Activated T-helper 9 cell treated with anti-CD3 and anti-CD28 coated beads, Interleukin-2, amount 50 U/mL, for 16 hours (primary cell): ENCODE results near the gene CMPK2.
"Not testable (repeated sequence)": the region's sequence is repeated elsewhere in the genome, so short reads cannot be mapped to it uniquely, and the experiment has no call there.

Experiments used
- DNase-seq: peaks from one replicate; pipeline ENCODE4 v3.0.0-alpha.2; 2020; ENCODE audit warnings: low read depth

The CMPK2 gene

DNA sequence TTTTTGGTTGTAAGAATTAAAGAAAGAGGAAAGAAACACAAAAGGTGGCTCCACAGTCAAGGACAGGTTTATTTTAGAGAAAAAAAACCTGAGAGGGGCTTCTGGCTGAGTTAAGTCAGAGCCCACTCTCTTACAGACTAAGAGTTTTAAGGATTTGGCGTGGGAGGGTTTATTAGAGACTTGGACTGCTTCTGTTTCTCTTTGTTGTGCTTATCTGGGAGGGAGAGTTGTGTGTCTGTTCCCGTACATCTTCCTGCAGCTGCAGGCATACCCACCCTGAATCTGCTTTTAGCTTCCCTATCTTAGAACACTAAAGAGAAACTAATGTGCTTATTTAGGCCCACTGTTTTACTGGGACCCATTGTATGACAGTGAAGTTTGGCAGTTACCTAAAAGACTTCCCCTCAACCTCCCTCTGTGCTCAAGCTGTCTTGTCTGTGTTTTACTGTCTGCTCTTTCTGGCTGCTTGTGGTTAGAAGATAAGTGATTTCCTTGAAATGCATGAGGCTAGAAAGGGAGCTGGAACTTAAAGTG, 14.6 kb upstream of the CMPK2 start:
- DNase-seq: no peak

DNA sequence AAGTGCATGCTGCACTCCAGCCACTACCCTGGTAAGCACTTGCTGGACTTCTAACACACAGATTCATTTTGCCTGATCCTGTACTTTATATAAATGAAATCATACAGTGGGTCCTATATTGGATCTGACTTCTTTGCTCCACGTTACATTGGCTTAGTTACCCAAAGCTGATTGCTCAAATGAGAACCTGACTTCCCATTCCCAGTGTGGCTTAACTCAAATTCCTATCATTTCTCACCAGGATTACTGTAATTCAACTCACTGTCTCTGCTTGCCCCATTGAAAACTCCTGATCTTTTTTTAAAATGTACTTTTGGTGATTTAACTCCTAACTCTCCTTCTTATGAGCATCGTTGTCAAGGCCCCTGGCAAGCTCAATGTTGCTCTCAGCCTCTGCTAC, 13.3 kb upstream of the CMPK2 start:
- DNase-seq: no peak

DNA sequence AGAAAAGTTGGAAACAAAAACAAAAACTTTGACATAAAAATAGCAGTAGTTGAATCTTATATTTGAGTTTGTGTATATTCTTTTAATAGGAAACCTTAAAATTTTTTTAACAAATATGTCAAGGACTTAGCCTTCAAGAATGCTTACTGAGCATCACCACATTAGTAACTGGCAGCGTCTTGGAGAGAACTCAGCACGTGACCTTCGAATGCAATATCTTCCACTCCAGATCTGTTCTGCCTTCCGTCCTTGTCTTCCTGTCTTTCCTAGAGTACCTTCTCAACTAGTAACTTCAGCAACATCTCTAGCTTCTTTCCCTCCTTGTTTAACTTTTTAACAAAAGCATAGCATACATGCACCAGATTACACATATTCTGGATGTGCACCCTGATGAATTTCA, 12.8 kb upstream of the CMPK2 start:
- no peak for DNase-seq

DNA sequence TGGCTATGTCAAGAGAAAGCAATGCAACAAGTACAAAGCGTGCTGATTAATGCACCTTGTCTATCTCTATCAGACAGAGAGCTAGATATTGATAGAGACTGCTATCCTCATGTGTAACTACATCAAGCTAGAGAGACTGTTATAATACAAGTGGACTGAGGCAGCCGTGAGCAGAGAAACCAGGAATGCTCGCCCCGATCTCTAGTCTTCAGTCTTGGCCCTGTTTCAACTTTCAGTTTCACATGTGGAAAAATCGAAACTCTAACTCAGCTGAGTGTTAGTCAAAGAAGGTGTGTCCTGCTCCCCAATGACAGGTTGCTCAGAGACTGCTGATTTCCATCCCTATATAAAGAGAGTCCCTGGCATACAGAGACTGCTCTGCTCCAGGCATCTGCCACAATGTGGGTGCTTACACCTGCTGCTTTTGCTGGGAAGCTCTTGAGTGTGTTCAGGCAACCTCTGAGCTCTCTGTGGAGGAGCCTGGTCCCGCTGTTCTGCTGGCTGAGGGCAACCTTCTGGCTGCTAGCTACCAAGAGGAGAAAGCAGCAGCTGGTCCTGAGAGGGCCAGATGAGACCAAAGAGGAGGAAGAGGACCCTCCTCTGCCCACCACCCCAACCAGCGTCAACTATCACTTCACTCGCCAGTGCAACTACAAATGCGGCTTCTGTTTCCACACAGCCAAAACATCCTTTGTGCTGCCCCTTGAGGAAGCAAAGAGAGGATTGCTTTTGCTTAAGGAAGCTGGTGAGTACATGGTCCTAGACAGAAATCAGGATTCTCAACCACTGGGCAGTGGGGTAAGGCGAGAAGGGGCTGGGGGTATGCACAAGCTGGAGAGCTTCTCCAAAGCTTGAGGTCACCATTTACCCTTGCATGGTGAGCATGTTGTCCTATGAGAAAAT, 11.9 kb upstream of the CMPK2 start, which contains the start of gene RSAD2:
Gene RSAD2, plus strand, starts transcription at position 376 of the 903 bp plus-strand sequence. Its CDS starts 24 bp downstream, at position 400.
- DNase-seq: no peak

DNA sequence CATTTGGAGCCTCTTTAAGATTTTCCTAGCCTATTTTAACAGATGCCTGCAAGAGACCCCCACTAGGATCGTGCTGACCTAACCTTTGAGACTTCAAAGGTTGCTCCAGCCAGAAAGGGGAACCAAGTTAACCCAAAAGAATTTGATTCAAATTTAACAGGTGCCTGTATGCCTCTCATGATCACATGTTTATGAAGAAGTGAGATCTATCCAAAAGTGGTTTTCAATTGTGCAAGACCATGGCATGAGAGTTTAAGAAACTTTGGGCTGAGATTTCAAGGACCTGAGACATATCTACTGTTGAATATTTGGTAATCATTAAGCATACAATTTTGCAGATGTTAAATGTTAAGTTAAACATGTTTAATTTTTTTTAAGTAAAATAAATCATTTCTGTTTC, 10.6 kb upstream of the CMPK2 start:
- no peak for DNase-seq

DNA sequence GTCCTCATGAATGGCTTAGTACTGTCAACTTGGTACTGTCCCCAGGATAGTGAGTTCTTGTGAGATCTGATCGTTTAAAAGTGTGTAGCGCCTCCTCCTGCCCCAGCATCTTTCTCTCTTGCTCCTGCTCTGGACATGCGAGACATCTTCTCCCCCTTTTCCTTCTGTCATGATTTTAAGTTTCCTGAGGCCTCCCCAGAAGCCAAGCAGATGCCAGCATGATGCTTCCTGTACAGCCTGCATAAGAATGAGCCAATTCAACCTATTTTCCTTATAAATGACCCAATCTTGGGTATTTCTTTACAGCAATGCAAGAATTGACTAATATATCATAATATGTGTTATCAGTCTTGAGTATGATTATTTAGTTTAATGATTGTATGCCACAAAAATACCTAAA, 8.3 kb upstream of the CMPK2 start:
- no peak for DNase-seq

DNA sequence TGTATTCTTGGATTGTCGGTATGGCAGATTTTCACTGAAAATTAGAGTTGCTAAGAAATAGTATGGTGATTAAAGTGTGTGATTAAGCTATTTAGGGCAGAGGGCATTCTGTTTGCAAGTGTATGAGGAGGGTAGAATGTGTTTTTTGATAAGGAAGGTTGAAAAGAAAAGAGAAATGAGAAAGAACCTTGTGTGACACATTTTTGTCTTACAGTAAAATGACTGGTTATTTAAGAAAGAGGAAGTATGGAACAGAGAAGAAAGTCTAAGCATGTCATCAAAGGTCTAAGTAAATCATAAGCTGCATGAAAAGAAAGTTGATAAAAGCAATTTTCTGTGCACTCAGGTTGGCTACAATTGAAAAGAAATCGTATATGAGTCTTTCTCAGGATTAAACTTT, 6.7 kb upstream of the CMPK2 start:
- no peak for DNase-seq

DNA sequence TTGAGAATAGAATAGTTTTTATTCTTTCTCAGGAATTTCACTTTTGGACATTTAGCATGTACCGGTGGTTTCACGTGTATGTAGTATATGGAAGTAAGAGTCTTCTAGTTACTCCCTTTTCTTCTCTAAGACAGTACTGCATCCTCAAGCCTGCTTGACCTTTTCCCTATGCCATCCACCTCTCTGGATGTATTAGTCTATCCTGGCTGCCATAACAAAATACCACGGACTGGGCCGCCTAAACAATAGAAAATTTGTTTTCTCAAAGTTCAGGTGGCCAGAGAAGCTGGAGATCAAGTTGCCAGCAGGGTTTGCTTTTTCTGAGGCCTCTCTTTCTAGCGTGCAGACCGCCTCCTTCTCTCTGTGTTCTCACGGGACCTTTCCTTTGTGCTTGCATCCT, 1.3 kb upstream of the CMPK2 start:
- DNase-seq: no peak

DNA sequence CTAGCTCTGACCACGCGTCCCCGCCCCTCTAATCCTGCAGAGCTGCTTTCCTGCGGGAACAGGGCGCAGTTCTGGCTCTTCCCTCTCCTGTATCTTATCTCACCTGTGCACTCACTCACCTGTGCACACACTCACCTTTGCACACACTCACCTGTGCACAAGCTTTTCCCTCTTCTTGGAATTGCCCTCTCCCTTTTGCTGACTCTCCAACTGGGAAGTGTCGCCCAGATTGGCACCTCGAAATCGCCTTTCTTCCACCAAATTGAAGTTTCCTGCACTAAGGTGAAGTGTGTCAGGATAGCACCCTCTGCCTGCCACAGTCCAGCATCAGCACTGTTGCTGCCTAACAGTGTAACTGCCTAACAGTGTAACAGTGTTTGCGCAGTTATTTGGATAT, 566 bp upstream of the CMPK2 start:
- no peak for DNase-seq

DNA sequence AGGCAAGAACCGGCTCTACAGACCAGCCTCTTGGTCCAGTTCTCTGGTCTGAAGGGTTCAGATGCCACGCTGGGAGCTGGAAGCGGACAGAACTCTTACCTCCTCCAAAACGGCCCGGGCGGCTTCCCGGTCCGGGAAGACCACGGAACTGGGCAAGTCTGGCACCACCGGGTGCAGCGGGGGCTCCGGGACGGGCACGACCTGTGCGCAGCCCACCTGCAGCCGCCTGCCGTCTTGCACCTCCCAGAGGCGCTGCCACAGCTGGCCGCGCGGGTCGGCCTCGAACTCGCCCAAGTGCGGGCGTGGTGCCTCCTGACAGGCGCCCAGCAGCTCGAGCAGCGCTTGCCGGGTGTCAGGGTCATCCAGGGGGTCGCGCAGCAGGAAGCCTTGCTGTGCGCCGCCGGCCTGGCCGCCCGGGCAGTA, 773 bp downstream of the CMPK2 start:
- no peak for DNase-seq

DNA sequence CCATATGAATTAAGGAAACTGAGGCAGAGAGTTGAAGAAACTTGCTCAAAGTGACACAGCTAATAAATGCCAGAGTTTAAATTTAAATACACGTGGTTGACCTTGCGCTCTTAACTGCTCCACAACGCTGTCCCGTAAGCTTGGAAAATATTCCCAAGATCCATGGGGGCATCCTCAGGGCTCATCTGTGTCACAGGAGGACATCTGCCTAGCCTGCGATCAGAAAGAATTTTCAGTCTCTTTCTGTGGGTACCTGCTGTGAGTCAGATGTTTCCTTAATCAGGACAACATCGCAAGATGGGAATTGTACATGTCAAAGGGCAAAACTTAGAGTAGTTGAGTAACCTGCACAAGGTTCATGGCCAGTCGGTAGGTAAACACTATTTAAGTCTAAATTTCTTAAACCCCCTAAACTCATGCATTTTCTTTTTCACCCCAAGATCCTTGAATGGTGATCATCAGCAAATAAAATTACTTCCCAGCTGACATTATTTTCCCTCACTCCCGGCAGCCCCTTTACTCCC, 1.4 kb downstream of the CMPK2 start:
- DNase-seq: no peak

DNA sequence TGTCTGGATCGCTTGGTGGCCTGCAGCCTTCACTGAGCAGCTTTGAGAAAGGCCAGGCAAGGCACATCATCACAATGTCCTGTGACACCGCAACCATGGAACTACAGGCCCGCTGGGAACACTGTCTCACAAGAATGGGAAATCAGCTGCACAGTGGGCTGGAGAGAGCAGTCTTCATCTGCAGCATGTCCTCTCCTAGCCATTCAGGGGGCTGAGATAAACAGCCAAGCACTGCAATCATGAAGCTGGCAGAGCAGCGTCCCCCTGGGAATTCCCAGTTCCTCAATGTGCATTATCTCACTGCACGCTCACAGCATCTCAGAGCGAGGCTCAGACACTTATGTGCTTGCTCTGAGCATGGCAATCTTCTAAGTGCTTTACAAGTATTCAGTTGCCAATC, 1.9 kb downstream of the CMPK2 start:
- DNase-seq: no peak

DNA sequence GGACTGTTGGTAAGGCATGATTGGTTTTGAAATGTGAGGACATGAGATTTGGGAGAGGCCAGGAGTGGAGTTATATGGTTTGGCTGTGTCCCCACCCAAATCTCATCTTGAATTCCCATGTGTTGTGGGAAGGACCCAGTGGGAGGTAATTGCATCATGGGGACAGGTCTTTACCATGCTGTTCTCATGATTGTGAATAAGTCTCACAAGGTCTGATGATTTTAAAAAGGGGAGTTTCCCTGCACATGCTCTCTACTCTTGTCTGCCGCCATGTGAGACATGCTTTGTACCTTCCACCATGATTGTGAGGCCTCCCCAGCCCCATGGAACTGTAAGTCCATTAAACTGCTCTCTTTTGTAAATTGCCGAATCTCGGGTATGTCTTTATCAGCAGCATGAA, 5.4 kb downstream of the CMPK2 start:
- DNase-seq: no peak

DNA sequence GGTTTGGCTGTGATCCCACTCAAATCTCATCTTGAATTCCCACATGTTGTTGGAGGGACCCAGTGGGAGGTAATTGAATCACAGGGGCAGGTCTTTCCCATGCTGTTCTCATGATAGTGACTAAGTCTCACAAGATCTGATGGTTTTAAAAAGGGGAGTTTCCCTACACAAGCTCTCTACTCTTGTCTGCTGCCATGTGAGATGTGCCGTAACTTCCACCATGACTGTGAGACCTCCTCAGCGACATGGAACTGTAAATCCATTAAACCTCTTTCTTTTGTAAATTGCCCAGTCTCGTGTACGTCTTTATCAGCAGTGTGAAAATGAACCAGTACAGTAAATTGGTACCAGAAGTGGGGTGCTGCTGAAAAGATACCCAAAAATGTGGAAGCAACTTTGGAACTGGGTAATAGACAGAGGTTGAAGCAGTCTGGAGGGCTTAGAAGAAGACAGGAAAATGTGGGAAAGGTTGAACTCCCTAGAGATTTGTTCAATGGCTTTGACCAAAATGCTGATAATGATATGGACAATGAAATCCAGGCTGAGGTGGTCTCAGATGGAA, 7.2 kb downstream of the CMPK2 start:
- not testable (repeated sequence) for DNase-seq

DNA sequence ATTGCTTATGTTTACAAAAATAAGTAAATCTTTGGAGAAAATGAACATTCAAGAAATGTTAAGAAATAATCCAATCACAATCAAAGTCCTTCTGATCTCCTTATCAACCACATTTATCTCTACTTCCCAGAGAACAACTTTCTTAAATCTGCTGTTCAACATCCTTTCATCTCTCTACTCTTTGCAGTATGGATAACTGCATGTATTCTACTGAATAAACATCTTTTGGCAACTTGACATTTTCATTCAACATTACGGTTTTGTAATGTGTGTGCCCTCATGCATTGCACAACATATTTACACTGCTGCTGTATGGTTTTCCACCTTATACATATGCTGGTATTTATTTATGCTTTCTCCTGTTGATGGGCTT, 9.2 kb downstream of the CMPK2 start:
- no peak for DNase-seq

DNA sequence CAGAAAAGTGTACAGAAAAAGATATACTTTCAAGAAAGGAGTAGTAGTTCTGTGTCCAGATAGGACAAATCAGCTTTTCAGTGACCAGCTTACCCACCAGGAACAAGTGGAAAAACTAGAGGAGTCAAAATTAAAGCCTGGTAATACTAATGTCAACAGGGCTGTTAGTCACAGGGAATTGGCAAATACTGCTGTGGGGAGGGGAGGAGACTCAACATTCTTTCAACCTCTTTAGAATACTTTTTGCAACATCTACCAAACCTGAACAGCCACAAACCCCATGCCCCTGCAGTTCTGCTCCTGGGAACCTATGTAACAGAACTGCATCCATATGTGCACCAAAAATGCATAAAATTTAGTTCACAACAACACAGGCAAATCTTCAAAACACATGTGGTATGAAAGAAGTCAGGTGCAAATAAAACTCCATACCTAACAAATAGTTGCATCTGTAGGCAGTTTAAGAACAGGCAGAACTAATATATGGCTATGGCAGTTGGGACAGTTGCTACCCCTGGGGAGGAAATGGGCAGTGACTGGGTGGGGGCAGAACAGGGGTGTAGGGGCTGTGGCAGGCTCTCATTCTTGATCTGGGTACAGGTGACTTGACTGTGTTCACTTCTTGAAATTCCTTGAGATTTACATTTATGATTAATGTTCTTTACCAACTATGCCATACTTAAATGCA, 9.7 kb downstream of the CMPK2 start:
- DNase-seq: no peak

DNA sequence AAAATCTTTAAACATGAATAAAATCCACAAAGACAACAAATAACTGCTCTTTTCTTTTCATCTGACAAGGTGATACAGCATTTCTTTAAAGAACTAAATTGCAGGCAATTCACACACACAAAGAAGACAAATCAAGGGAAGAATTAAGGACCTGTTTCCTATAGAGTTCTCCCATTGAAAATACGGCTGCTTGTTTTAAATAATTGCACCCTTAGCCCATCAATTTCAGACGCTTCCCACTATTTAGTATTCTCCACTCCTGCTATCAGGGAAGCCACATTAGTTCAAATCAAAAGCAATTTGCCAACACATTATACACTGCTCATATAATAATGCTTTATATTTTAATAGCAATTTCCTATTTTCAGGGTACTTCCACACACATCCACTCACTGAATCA, 11.3 kb downstream of the CMPK2 start:
- no peak for DNase-seq

DNA sequence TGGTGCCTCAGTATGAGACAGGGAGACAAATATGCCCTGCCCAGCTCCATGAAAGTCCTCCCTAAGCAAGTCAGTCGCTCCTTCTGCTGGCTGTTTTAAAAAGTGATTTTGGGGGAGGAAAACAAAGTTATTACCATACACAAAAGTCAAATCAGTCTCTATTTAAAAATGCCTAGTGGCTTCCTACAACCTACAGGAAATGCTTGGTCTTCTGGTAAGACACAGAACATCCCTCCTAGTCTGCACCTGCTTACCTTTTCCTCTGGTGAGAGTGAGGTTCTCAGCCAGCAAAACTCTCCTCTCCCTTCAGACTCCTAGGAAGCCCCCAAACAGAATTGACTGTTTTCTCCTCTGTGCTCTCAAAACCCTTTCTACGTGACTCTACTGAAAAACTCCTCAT, 13.5 kb downstream of the CMPK2 start:
- no peak for DNase-seq

DNA sequence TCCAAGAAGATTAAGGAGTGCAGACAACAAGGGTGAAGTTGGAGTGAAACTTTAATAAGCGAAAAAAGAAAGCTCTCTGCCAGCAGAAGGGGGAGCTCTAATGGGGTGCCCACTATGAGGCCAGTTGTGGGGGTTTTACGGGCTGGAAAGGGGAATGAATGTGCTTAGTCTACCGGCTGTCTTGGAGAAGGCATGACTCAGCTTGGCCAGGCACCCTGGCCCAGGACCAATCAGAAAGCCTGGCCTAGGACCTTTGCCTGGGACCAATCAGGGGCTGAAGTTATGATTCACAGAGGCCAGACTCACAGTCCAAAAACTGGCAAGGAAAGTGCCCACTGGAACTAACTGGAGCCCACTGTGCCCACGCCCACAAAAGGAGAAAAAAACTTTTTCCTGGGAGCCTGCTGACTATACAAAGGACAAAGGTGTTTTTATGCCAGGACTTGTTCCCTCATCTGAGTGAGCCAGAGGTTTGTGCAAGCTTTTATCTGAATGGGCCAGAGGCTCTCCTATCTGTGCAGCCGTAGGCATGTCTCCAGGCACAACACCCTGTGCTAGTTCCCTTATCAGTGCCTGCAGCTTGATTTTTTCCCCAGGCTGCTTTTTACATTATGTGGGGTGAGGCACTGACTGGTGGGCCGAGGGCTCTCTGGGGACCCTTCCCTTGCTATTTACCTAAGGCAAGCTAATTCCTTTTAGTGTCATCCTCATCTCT, 18.6 kb downstream of the CMPK2 start:
- no peak for DNase-seq

DNA sequence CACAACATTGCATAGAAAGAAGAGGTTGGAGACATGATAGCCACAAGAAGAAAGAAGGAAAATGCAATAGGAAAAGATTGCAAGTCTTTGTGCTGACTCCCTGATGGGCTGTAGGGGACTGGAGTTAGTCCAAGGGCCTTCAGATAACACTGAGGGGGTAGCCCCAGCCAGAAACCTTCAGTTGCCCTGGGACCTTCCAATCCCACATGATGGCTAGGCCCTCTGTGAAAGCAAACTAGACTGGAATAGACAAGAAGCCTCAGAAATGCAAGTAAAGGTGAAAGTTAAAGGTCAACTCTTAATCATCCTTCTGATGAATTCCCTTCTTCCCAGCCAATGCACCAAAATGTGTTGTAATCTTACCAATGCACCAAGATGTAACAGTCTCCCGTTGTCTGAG, 19.2 kb downstream of the CMPK2 start:
- DNase-seq: no peak

DNA sequence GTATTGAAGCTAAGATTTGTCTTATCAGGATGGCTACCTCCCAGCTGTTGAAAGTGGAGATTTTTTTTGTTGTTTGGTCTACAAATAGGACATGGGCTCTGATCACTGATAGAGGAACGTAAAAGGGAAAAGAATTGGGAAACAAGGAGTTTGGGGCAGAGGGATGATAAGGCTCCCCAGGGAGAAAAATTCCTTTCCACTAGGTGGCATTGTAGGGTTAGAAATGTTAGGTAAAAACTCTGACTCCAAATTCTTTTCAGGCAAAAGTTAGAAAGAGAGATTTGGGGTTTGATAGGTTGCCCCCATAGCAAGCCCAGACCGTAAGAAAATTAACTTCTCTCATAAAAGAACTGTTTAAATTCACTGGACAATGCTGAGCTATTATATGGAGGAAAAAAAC, 19.8 kb downstream of the CMPK2 start:
- no peak for DNase-seq

DNA sequence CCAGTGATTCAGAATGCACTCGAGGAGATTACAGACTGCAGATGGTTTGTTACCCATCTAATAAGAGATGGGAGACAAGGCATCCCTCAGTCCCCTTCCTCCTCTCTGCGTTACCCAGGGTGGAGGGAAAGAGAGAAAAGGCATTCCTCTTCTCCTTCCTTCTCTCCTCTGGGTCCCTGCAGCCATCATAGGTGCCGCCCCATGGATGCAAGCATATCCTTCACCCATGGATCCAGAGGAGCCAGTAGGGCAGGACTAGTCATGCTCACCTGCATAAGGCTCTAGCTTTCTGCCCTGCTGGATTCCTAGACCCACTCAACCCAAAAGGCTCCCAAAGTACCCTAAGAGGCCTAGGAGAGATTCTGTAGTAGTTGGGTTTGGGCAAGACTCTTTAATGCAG, 20.4 kb downstream of the CMPK2 start:
- DNase-seq: no peak
